OCI-LY3 (cell line): ENCODE data around the gene MAD1L1.

Experiments used
- CTCF ChIP-seq: fragments of 200-600, 300-600 bp; sonication (generic); IDR thresholded peaks from 2 replicates; pipeline ENCODE4 v1.5.1; 2014; ENCODE audit warnings: antibody characterized with exemption, low read length, low read depth
- EZH2phosphoT487 ChIP-seq: fragments of 200-600 bp; shearing (Covaris generic); IDR thresholded peaks from 2 replicates; pipeline ENCODE4 v1.6.1; 2018; ENCODE audit warnings: antibody characterized with exemption, mixed run types, low read depth

- no peak for TF ChIP-seq EZH2phosphoT487
- TF ChIP-seq CTCF: no peak
Observed at GRCh38 chr7:2124604-2125345, 108.0 kb downstream of the MAD1L1 start.
